Fibroblast of the aortic adventitia (primary cell): ENCODE data around the gene CCDC68. TPM values are rescaled to one million over a fixed set of nuclear protein-coding genes. Genes with fewer than 3 reads are reported as not detected.
"Not testable (repeated sequence)": the region's sequence is repeated elsewhere in the genome, so short reads cannot be mapped to it uniquely, and the experiment has no call there.

Experiments
- DNase-seq: peaks from one replicate; pipeline ENCODE4 v3.0.0-alpha.2; 2010; ENCODE audit warnings: low read depth
- H3K4me3 ChIP-seq: 2 replicates; pipeline ENCODE4 v1.5.1; 2011; ENCODE audit warnings: low read depth, mild to moderate bottlenecking, control low read depth, low read length, moderate library complexity
- total RNA-seq: library from RNA; depleted of rRNA; stranded (reverse); fragments of >200 nt; gene quantifications from 2 replicates; pipeline ENCODE4 v1.2.3, GENCODE V29; 2012; ENCODE audit warnings: low replicate concordance
- TF ChIP-seq, protein P1 (sequence below): IDR thresholded peaks from 2 replicates; pipeline ENCODE4 v1.5.1; 2011; ENCODE audit warnings: mild to moderate bottlenecking, low read length, control low read depth, inconsistent platforms; ENCODE audit not compliant: insufficient read depth

The CCDC68 gene
- total RNA-seq, 1 donor: 7.4 TPM

- no peak overlapping the region for H3K4me3 ChIP-seq
- DNase-seq: no peak
- TF ChIP-seq, protein P1, sequence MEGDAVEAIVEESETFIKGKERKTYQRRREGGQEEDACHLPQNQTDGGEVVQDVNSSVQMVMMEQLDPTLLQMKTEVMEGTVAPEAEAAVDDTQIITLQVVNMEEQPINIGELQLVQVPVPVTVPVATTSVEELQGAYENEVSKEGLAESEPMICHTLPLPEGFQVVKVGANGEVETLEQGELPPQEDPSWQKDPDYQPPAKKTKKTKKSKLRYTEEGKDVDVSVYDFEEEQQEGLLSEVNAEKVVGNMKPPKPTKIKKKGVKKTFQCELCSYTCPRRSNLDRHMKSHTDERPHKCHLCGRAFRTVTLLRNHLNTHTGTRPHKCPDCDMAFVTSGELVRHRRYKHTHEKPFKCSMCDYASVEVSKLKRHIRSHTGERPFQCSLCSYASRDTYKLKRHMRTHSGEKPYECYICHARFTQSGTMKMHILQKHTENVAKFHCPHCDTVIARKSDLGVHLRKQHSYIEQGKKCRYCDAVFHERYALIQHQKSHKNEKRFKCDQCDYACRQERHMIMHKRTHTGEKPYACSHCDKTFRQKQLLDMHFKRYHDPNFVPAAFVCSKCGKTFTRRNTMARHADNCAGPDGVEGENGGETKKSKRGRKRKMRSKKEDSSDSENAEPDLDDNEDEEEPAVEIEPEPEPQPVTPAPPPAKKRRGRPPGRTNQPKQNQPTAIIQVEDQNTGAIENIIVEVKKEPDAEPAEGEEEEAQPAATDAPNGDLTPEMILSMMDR: no peak
Observed at GRCh38 chr18:54981076-54981475, 21.8 kb upstream of the CCDC68 start.

- TF ChIP-seq, protein P1: no peak
- no peak overlapping the region for H3K4me3 ChIP-seq
- no peak for DNase-seq
Observed at GRCh38 chr18:54975598-54975997, 16.3 kb upstream of the CCDC68 start.

DNA sequence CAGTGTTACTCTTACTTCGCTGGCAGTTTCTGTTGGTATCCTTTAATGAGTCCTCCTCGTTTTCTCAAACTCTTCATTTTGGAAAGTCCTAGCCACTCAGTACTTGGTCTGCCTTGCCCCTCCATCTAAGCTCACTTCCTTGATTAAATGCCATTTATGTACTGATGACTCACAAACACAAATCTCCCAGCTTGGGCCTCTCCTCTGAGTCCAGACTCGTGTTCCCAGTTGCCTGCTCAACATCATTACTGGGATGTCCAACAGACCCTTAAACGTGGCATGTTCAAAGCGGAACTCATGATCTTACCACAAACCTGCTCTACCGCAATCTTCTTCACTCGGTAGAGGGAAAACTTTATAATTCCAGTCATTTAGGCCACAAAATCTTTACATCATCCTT is 13.8 kb upstream of the CCDC68 start:
- TF ChIP-seq, protein P1: no peak
- no peak overlapping the region for H3K4me3 ChIP-seq
- DNase-seq: no peak

GRCh38 chr18:54968807-54969206 is 9.5 kb upstream of the CCDC68 start:
- H3K4me3 ChIP-seq: no peak overlapping the region
- no peak for DNase-seq
- TF ChIP-seq, protein P1: no peak

- not testable (repeated sequence) for H3K4me3 ChIP-seq, DNase-seq
Observed at GRCh38 chr18:54968237-54968636, 9.0 kb upstream of the CCDC68 start.

- no peak overlapping the region for H3K4me3 ChIP-seq
- DNase-seq: no peak
- TF ChIP-seq, protein P1: no peak
Observed at GRCh38 chr18:54967786-54968185, 8.5 kb upstream of the CCDC68 start.

DNA sequence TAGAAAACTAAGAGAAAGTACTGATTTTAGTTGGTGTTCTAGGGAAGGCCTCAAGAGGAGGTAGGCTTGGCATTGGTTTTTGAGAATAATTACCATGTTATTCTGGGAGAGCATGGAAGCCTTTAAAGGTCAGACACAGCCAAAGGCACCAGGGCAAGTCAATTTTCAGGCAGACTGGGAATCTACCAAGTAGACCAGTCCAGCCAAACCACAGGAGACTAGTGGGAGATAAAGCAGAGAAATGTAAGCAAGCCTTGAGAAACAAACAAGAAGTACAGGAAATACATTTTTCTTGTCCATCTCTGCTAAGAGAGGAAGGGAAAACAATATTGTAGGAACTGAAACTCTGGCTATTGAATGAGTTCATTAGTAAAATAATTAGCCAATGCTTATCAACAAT is 5.5 kb upstream of the CCDC68 start:
- no peak overlapping the region for H3K4me3 ChIP-seq
- peak; percentile 42 for DNase-seq
- TF ChIP-seq, protein P1: no peak
